CD14-positive monocyte (primary cell): ENCODE data around the gene TKFC. TPM values are rescaled to one million over a fixed set of nuclear protein-coding genes. Genes with fewer than 3 reads are reported as not detected.

ENCODE experiments used
- DNase-seq, 3 donors: peaks; one replicate each; pipeline ENCODE4 v3.0.0-alpha.2; 2011 to 2022
- H2AFZ ChIP-seq: 2 replicates; pipeline ENCODE4 v1.6.0; 2012; ENCODE audit warnings: mild to moderate bottlenecking, low read depth, low read length, inconsistent platforms; ENCODE audit not compliant: insufficient read depth, poor library complexity, severe bottlenecking
- H3K27ac ChIP-seq, 2 donors: 1 replicate in 1 of 2; 2 replicates in 1 of 2; pipeline ENCODE4 v1.5.1; 2012 to 2013; ENCODE audit warnings: low read length in 2 of 2, control low read depth in 1 of 2, inconsistent platforms in 1 of 2, low read depth in 1 of 2, mild to moderate bottlenecking in 1 of 2
- H3K27me3 ChIP-seq, 2 donors: one replicate each; pipeline versions ENCODE4 v1.6.0 to v1.6.1; 2011 to 2013; ENCODE audit warnings: low read length in 2 of 2; ENCODE audit not compliant: control insufficient read depth in 2 of 2, insufficient read depth in 2 of 2
- H3K36me3 ChIP-seq, 2 donors: replicated peaks in 1 of 2; 1 replicate in 1 of 2; 2 replicates in 1 of 2; pipeline versions ENCODE4 v1.5.1 to v1.6.1; 2012 to 2013; ENCODE audit warnings: low read length in 2 of 2, control low read depth in 1 of 2, inconsistent platforms in 1 of 2, mild to moderate bottlenecking in 1 of 2; ENCODE audit not compliant: insufficient read depth in 2 of 2, control insufficient read depth in 1 of 2
- H3K4me1 ChIP-seq, 2 donors: 1 replicate in 1 of 2; 2 replicates in 1 of 2; pipeline versions ENCODE4 v1.5.1 to v1.6.1; 2012 to 2013; ENCODE audit warnings: low read length in 2 of 2, control low read depth in 1 of 2, inconsistent platforms in 1 of 2, mild to moderate bottlenecking in 1 of 2, moderate library complexity in 1 of 2; ENCODE audit not compliant: insufficient read depth in 2 of 2, control insufficient read depth in 1 of 2
- H3K4me2 ChIP-seq: replicated peaks from 2 replicates; pipeline ENCODE3; 2012; ENCODE audit warnings: low read length, moderate library complexity, mild to moderate bottlenecking; ENCODE audit not compliant: poor library complexity, severe bottlenecking; ENCODE audit errors: extremely low read depth
- H3K4me3 ChIP-seq, 3 experiments: fragments of 200-600 bp in 1 of 3; sonication (generic) in 1 of 3; replicated peaks in 1 of 3; 1 replicate in 2 of 3; 2 replicates in 1 of 3; pipeline ENCODE4 v1.5.1; 2011 to 2013; ENCODE audit warnings: low read length in 3 of 3, mild to moderate bottlenecking in 3 of 3, control low read depth in 2 of 3, low read depth in 2 of 3, inconsistent platforms in 1 of 3, moderate library complexity in 1 of 3
- H3K79me2 ChIP-seq: 2 replicates; pipeline ENCODE4 v1.6.0; 2012; ENCODE audit warnings: mild to moderate bottlenecking, control low read depth, inconsistent platforms, low read length, moderate library complexity; ENCODE audit not compliant: insufficient read depth
- H3K9ac ChIP-seq: 2 replicates; pipeline ENCODE4 v1.6.0; 2017; ENCODE audit warnings: low read length, mild to moderate bottlenecking; ENCODE audit not compliant: insufficient read depth, poor library complexity, severe bottlenecking
- H3K9me3 ChIP-seq, 2 donors: replicated peaks in 1 of 2; 1 replicate in 1 of 2; 2 replicates in 1 of 2; pipeline versions ENCODE4 v1.5.1 to v1.6.1; 2012 to 2013; ENCODE audit warnings: low read length in 2 of 2, control low read depth in 1 of 2; ENCODE audit not compliant: control insufficient read depth in 1 of 2, insufficient read depth in 1 of 2
- H4K20me1 ChIP-seq: 2 replicates; pipeline ENCODE4 v1.6.0; 2012; ENCODE audit warnings: mild to moderate bottlenecking, low read length, control low read depth, moderate library complexity; ENCODE audit not compliant: insufficient read depth
- H3K27ac Mint-ChIP-seq, 7 donors: one replicate each; pipeline ENCODE4 v1.8.0; 2020; ENCODE audit warnings: mild to moderate bottlenecking in 7 of 7, mixed read lengths in 7 of 7, moderate library complexity in 6 of 7, inconsistent platforms in 2 of 7
- H3K27me3 Mint-ChIP-seq, 3 donors: one replicate each; pipeline ENCODE4 v1.8.0; 2021 to 2022; ENCODE audit warnings: low read depth in 3 of 3, mild to moderate bottlenecking in 3 of 3, mixed read lengths in 3 of 3, moderate library complexity in 3 of 3, inconsistent platforms in 1 of 3
- H3K36me3 Mint-ChIP-seq, 2 donors: one replicate each; pipeline ENCODE4 v1.8.0; 2020; ENCODE audit warnings: mixed read lengths in 2 of 2, inconsistent platforms in 1 of 2, mild to moderate bottlenecking in 1 of 2
- H3K4me1 Mint-ChIP-seq: one replicate; pipeline ENCODE4 v1.8.0; 2020; ENCODE audit warnings: mild to moderate bottlenecking, mixed read lengths
- H3K4me3 Mint-ChIP-seq, 2 donors: one replicate each; pipeline ENCODE4 v1.8.0; 2020; ENCODE audit warnings: mild to moderate bottlenecking in 2 of 2, mixed read lengths in 2 of 2, moderate library complexity in 1 of 2
- H3K9me3 Mint-ChIP-seq, 7 donors: one replicate each; pipeline ENCODE4 v1.8.0; 2020 to 2022; ENCODE audit warnings: mixed read lengths in 7 of 7, mild to moderate bottlenecking in 6 of 7, moderate library complexity in 6 of 7, inconsistent platforms in 2 of 7
- CTCF ChIP-seq: fragments of 200-600 bp; IDR thresholded peaks from one replicate; pipeline ENCODE4 v1.8.0; 2022; ENCODE audit warnings: antibody characterized with exemption, mild to moderate bottlenecking
- WGBS: methylation state at CpG from one replicate; pipeline ENCODE4 v1.1.5; 2013; ENCODE audit warnings: missing lambda C conversion rate; ENCODE audit not compliant: insufficient coverage; 5-methylcytosine and 5-hydroxymethylcytosine counted together
- intact Hi-C, 2 donors: fragments of 100-400 bp; cut with micrococcal nuclease; formaldehyde crosslinking; loops; one replicate each; pipeline versions ENCODE4 v1.15.0 to v1.15.1; 2023
- polyA plus RNA-seq, 3 donors: library from polyadenylated mRNA; depleted of rRNA in 1 of 3; unstranded in 2 of 3; stranded (reverse) in 1 of 3; fragments of 300-500 nt in 2 of 3; fragments of >200 nt in 1 of 3; fragmentation: Illumina TruSeq in 2 of 3; gene quantifications; 1 replicate in 2 of 3; 2 replicates in 1 of 3; pipeline ENCODE4 v1.2.3, GENCODE V29; 2012 to 2021

Gene TKFC
- polyA plus RNA-seq, 3 donors = 29.5 to 40.8 (median 29.6) TPM

GRCh38 chr11:61368646-61369045, 35.6 kb downstream of the TKFC start:
- Histone ChIP-seq H3K9me3 (no peaks in the 10 kb centered on the region), H3K36me3 (peaks cover 65 to 91% of the 10 kb centered on the region in 2 donors), H3K4me2 (no peak overlapping the region), H2AFZ (no peak overlapping the region), H3K4me3 (no peak overlapping the region), H3K4me1 (peaks cover 3 to 4% of the 10 kb centered on the region in 2 donors), H3K9ac (no peak overlapping the region), H3K27me3 (no peaks in the 10 kb centered on the region), H3K79me2 (peaks cover 16% of the 10 kb centered on the region), H3K27ac (no peak overlapping the region), H4K20me1 (no peaks in the 10 kb centered on the region)
- H3K4me1 Mint-ChIP-seq = peaks cover 2% of the 10 kb centered on the region
- intact Hi-C loops = no loop called here
- TF ChIP-seq CTCF = no peak
- 91% methylated on average over 7 of the region's 7 CpGs for WGBS
- no peak overlapping the region for H3K4me3 Mint-ChIP-seq
- peaks cover 0 to 3% (median 0%) of the 10 kb centered on the region in 7 donors for H3K9me3 Mint-ChIP-seq
- DNase-seq = no peak
- peaks cover 53 to 83% of the 10 kb centered on the region in 2 donors for H3K36me3 Mint-ChIP-seq
- no peaks in the 10 kb centered on the region for H3K27me3 Mint-ChIP-seq
- H3K27ac Mint-ChIP-seq = peak overlapping the region in 5 of 7 donors; percentile 10 to 70 (median 42)

DNA sequence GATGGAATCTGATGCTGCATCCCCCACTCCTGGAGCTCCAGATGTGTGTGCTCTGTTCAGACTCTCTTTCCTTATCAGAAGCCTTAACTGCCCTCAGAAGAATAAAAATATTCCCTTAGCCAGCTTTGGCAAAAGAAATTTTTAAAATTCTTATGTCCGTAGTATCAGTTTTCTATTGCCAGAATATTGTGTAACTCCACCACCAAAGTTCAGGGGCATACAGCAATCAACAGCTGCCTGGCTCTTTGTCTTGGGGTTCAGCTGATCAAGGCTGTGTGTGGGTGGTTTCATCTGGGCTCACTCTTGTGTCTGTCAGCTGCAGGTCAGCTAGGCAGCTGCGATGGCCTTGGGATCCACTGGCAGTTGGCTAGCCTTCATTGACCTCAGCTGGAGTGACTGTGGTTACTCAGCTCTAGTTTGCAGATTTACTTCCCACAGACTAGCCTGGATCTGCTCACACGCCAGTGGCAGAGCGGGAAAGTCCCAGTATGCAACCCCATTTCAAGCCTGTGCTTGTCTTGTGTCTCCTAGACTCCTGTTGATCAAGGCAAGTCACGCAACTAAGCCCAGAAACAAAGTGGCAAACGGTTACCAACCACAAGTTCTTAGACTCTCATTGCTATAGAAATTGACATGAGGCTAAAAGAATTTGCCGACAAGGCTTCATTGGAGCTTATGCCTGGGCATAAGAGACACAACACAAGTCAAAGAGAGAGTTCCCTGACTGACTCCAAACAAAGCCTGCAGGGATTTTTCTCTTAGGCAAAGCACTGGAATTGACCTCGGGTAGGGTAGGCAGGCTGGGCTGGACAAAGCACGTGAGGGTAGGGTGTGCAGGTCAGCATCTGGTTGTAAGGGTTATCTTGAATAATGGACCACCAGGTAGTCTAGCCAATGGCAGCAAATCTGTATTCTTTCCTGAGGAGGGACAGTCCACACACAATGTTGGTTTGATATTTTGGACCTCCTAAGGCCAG, 36.6 kb downstream of the TKFC start:
- H3K36me3 Mint-ChIP-seq = peaks cover 48 to 84% of the 10 kb centered on the region in 2 donors
- WGBS = 100% methylated on average over 5 of the region's 9 CpGs
- H3K4me3 Mint-ChIP-seq = no peak overlapping the region
- Histone ChIP-seq H3K9ac (no peak overlapping the region), H3K36me3 (peaks cover 59 to 90% of the 10 kb centered on the region in 2 donors), H4K20me1 (no peaks in the 10 kb centered on the region), H3K9me3 (no peaks in the 10 kb centered on the region), H2AFZ (no peak overlapping the region), H3K4me1 (no peaks in the 10 kb centered on the region), H3K4me2 (no peak overlapping the region), H3K27ac (no peak overlapping the region), H3K4me3 (no peak overlapping the region), H3K79me2 (peaks cover 6% of the 10 kb centered on the region), H3K27me3 (no peaks in the 10 kb centered on the region)
- peak overlapping the region in 3 of 7 donors; percentile 31 to 59 (median 37) for H3K27ac Mint-ChIP-seq
- H3K27me3 Mint-ChIP-seq = no peaks in the 10 kb centered on the region
- TF ChIP-seq CTCF = no peak
- no peaks in the 10 kb centered on the region for H3K4me1 Mint-ChIP-seq
- DNase-seq = peak in 1 of 3 donors; percentile 29
- peaks cover 0 to 3% (median 0%) of the 10 kb centered on the region in 7 donors for H3K9me3 Mint-ChIP-seq
- intact Hi-C loops = no loop called here
